ENCODE results near the gene KCNV2. TPM values are rescaled to one million over a fixed set of nuclear protein-coding genes. Genes with fewer than 3 reads are reported as not detected.

The KCNV2 gene
- total and polyA plus RNA-seq, 4 donors = 0.10 TPM; not detected in 3

DNA sequence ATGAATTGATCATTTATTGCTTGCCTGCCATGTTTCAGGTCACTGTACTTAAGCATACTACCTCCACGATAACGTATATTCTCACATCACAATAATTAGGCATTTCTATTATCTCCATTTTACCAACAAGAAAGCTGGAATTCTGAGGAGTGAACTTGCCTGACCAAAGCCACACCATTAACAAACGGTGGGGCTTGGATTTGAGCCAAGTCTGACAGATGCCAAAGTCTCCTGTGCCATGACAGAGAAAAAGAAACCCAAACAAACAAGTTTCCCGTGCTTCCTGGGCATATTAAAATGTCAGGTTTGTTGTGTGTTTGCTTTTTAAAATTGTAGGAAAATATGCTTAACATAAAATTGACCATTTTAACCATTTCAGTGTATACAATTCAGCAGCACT, 40.8 kb upstream of the KCNV2 start:
- Histone ChIP-seq H3K27ac (ENCODE audit: low read depth in 1 of 2, low read length in 2 of 2) (no peak overlapping the region), H3K36me3 (ENCODE audit: control insufficient read depth in 4 of 4, insufficient read depth in 3 of 4, low read depth in 1 of 4, low read length in 3 of 4) (no peaks in the 10 kb centered on the region), H3K9me3 (ENCODE audit: control insufficient read depth in 4 of 4, low read length in 3 of 4) (no peaks in the 10 kb centered on the region), H3K4me1 (ENCODE audit: control insufficient read depth in 4 of 4, insufficient read depth in 4 of 4, low read length in 3 of 4) (no peaks in the 10 kb centered on the region), H3K4me3 (ENCODE audit: low read depth in 1 of 3, low read length in 3 of 3) (no peak overlapping the region), H3K9ac (ENCODE audit: low read depth in 1 of 2, low read length in 2 of 2) (no peak overlapping the region), H3K27me3 (ENCODE audit: control insufficient read depth in 4 of 4, insufficient read depth in 4 of 4, low read length in 3 of 4) (no peaks in the 10 kb centered on the region)
- DNase-seq (ENCODE audit: low spot score) = no peak
- WGBS = 58% methylated on average over 4 of the region's 4 CpGs
- TF ChIP-seq HNF4A (conservative IDR thresholded peaks at IDR 0.05) (no peak), REST (IDR thresholded peaks at IDR 0.05) (no peak), CTCF (IDR thresholded peaks at IDR 0.05; ENCODE audit: low read depth, low read length, missing input control) (no peak), RAD21 (IDR thresholded peaks at IDR 0.05) (no peak), SP1 (IDR thresholded peaks at IDR 0.05) (no peak), FOXA1 (IDR thresholded peaks at IDR 0.05) (no peak), TAF1 (conservative IDR thresholded peaks at IDR 0.05) (no peak), EGR1 (IDR thresholded peaks at IDR 0.05; ENCODE audit: low read depth in 2 of 2) (no peak), YY1 (IDR thresholded peaks at IDR 0.05) (no peak), NR2F2 (IDR thresholded peaks at IDR 0.05) (no peak)
- TF ChIP-seq, protein P1, sequence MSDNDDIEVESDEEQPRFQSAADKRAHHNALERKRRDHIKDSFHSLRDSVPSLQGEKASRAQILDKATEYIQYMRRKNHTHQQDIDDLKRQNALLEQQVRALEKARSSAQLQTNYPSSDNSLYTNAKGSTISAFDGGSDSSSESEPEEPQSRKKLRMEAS (IDR thresholded peaks at IDR 0.05) = no peak

DNA sequence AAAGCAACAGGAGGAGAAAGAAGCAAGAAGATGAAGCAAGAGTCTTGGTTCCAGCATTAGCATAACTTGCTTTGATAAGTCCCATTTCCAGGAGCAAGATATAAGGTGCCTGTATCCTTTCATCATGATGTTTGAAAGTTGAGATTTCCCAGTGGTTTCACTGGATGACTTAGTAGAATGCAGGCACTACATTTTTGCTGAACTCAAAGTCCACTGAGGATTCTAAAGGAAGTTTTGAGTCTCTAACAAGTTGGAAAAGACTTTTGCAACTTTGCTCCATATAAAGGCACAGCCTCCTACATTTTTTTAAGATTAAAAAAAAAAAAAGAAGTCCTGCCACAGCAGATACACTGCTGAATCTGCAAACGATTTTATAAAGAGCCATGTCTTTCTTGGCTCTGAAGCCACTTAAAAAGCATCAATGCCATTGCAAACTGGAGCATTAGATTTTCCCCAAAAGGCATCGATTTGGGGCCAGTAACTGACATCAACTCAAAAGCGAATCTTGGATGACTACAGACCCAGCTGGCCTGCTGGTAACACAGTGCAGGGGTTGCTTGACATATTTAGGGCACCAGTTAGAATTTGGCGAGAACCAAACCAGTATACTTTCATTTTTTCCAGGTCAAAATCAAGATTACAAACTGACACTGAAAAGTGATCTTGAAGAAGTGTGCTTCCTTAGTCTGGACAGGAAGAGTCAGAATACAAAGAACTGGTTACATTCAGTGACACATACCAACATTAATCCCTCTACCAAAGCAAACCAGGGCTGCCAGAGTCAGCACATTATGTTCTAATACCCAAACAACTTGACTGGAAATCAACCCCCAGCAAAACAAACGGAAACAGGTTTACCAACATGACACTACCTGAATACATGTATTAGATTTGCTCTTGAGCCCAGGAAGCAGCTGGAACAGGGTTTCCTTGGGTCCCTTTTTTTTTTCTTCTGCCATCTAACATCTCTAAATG, 39.1 kb upstream of the KCNV2 start:
- Histone ChIP-seq H3K36me3 (ENCODE audit: control insufficient read depth in 4 of 4, insufficient read depth in 3 of 4, low read depth in 1 of 4, low read length in 3 of 4) (no peaks in the 10 kb centered on the region), H3K27ac (ENCODE audit: low read depth in 1 of 2, low read length in 2 of 2) (no peak overlapping the region), H3K27me3 (ENCODE audit: control insufficient read depth in 4 of 4, insufficient read depth in 4 of 4, low read length in 3 of 4) (no peaks in the 10 kb centered on the region), H3K4me1 (ENCODE audit: control insufficient read depth in 4 of 4, insufficient read depth in 4 of 4, low read length in 3 of 4) (no peaks in the 10 kb centered on the region), H3K9me3 (ENCODE audit: control insufficient read depth in 4 of 4, low read length in 3 of 4) (no peaks in the 10 kb centered on the region), H3K9ac (ENCODE audit: low read depth in 1 of 2, low read length in 2 of 2) (no peak overlapping the region), H3K4me3 (ENCODE audit: low read depth in 1 of 3, low read length in 3 of 3) (no peak overlapping the region)
- DNase-seq (ENCODE audit: low spot score) = no peak
- TF ChIP-seq NR2F2 (IDR thresholded peaks at IDR 0.05) (no peak), FOXA1 (IDR thresholded peaks at IDR 0.05) (no peak), SP1 (IDR thresholded peaks at IDR 0.05) (peak; percentile 20), JUND (IDR thresholded peaks at IDR 0.05) (no peak), FOXA2 (IDR thresholded peaks at IDR 0.05) (no peak), TAF1 (conservative IDR thresholded peaks at IDR 0.05) (no peak)
- TF ChIP-seq, protein P1 (IDR thresholded peaks at IDR 0.05) = no peak
- 73% methylated on average over 5 of the region's 5 CpGs for WGBS

Measured in liver (tissue), 9 donors.